ENCODE data around the gene SCAP.
A peak's percentile ranks its signal among the peaks of the same experiment; 100 is the strongest.
"Not testable (repeated sequence)": the region's sequence is repeated elsewhere in the genome, so short reads cannot be mapped to it uniquely, and the experiment has no call there.

Gene SCAP

DNA sequence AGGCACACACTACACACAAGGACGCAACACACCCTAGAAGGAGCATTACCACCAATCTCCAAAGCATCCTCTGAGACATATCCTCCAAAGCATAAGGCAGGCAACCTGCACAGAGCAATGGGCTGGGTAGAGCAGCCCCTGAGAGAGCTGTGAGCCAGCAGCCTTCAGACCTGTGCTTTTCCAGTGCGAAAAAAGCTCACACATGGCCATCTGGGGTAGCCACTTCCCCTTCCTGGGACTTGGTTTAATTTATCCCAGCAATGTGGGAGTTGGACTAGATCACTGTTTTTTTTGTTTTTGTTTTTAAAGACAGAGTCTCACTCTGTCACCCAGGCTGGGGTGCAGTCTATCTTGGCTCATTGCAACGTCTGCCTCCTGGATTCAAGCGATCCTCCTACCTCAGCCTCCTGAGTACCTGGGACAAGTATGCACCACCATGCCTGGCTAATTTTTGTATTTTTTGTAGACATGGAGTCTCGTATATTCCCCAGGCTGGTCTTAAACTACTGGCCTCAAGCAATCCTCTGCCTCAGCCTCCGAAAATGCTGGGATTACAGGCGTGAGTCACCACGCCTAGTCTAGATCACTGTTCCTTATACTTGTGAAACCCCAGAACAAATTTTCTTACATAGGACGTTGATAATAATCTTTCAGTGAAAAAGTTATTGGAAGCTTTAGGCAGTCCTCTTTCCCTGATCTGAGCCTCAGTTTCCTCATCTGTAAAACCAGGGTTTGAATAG lies 76.0 kb downstream of the SCAP start:
- DNase-seq (ENCODE audit: low spot score), result no peak

- DNase-seq (ENCODE audit: low spot score), result no peak
Observed at GRCh38 chr3:47399016-47399415, 76.7 kb downstream of the SCAP start.

GRCh38 chr3:47398228-47398627 lies 77.5 kb downstream of the SCAP start:
- no peak for DNase-seq (ENCODE audit: low spot score)

DNA sequence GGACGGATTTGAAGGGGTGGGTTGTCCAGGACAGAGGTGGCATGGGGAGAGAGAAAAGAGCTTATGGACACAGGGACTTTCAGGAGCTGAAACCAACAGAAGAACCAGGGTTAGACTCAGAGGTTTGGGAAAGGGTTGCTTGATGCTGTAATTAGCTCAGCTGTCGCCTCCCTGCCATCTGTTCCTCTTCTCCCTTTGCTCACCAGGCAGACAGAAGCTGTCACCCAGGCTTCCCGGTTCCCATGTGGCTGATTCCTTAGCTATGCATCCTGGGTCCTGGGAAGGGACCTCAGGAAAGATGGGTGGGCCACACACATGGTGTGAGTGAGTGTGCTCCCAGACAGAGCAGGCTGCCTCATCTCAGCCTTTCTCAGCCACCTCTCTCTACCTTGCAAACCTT lies 80.9 kb downstream of the SCAP start:
- peak; percentile 26 for DNase-seq (ENCODE audit: low spot score)

DNA sequence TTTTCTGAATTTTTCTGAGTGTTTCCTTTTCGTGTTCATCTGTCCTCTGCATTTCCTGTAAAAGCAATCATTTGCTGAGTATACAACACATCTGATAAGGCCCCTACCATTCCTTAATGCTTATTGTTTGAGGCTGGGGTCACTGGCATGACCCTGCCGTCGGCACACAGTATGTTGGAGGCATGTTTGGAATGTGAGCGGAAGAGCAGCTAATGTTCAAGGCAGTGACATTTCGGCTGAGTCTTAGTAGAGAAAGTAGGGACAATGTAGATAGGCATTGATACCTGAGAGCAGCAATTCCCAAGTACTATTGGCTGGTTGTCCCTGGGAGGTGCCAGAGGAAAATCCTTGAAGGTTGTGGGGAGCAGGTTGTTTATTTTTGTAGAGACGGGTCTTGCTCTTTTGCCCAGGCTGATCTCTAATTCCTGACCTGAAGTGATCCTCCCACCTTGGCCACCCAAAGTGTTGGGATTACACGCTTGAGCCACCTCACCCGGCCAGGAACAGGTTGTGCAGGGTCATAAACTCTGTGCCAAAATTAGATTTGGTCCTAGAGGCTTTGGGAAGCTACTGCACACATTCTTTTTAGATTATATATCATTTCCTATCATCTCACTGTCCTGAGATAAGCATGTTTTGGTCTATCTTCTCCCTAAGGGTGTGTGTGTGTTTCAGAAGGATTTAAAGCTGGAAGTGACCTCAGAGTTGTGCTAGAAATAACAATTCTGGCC lies 81.4 kb downstream of the SCAP start:
- no peak for DNase-seq (ENCODE audit: low spot score)

GRCh38 chr3:47392933-47393332 lies 82.8 kb downstream of the SCAP start:
- no peak for DNase-seq (ENCODE audit: low spot score)

GRCh38 chr3:47385796-47386195 lies 89.9 kb downstream of the SCAP start:
- no peak for DNase-seq (ENCODE audit: low spot score)

DNA sequence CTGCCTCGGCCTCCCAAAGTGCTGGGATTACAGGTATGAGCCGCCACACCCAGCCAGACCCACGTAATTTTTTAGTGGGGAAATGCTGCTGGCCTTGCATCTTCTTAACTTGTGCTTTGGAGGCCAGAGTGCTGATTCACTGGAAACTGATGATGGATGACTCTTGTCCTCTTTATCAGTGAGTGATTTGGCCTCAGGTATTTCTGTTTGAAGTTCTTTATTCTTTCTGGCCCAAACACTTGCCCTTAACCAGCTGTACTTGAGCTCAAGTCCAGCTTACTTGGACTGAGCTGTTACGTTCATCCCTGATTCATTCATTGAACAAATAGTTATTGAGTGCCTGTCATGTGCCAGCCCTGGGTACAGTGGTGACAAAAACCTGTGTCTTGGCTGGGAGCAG lies 90.7 kb downstream of the SCAP start:
- no peak for DNase-seq (ENCODE audit: low spot score)

GRCh38 chr3:47384425-47384824 lies 91.3 kb downstream of the SCAP start:
- no peak for DNase-seq (ENCODE audit: low spot score)

- peak; percentile 86 for DNase-seq (ENCODE audit: low spot score)
Observed at GRCh38 chr3:47381317-47382157, 94.2 kb downstream of the SCAP start.

- peak; percentile 97 for DNase-seq (ENCODE audit: low spot score)
Observed at GRCh38 chr3:47380601-47381316, 95.0 kb downstream of the SCAP start, which contains the start of gene PTPN23. Gene PTPN23 (plus strand): TSS chr3:47381021. CDS start chr3:47381097, 76 bp downstream.

DNA sequence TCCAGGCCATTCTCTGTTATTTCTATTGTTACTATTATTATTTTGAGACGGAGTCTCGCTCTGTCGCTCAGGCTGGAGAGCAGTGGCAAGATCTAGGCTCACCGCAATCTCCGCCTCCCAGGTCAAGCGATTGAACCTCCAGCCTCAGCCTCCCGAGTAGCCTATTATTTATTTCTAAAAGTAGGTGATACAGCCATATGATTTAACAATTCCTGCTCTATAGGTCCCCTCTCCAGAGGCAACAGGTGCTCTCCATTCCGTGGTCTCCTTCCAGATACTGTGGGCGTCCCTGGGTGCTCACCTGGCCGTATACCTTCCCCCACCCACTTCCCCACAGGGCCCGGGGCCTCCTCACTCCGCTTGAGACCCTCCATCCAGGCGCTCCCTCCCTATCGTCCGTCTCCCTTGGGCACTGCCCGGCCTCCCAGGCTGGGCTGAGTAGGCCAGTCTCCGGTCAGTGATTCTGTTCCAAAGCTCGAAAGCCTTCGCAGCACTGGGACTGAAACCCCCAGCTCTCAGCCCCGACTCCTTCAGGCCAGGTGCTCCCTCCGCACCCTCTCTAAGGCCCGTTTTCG lies 95.6 kb downstream of the SCAP start:
- DNase-seq (ENCODE audit: low spot score), result no peak

DNA sequence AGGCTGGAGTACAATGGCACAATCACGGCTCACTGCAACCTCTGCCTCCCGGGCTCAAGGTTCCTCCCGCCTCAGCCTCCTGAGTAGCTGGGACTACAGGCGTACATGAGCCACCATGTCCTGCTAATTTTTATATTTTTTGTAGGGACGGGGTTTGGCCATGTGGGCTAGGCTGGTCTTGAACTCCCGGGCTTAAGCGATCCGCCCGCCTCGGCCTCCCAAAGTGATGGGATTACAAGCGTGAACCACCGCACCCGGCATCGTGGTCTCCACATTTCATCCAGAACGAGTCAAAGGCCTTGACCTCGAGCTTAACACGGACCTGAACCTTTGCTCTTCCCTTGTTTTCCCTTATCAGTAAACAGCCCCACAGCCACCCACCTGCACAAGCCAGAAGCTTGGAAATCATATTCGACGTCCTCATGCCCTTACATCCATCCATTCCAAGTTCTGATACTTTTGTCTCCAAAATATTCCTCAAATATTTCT lies 96.3 kb downstream of the SCAP start:
- DNase-seq (ENCODE audit: low spot score), result no peak

DNA sequence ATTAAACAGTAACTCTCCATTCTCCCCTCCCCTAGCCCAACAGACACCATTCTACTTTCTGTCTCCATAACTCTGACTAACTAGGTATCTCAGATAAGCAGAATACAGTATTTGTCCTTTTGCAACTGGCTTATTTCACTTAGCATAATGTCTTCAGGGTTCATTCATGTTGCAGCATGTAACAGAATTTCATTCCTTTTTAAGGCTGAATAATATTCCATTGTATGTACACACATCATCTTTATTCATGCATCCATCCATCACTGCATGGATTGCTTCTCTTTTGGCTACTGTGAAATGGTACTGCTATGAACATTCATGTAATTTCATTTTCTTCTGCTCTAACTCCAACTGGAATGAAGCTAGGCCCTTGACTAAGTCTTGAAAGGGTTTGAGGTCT lies 96.9 kb downstream of the SCAP start:
- DNase-seq (ENCODE audit: low spot score), result no peak

- DNase-seq (ENCODE audit: low spot score), result no peak
Observed at GRCh38 chr3:47377186-47377585, 98.6 kb downstream of the SCAP start.

- DNase-seq (ENCODE audit: low spot score), result no peak
Observed at GRCh38 chr3:47376393-47376792, 99.3 kb downstream of the SCAP start.

DNA sequence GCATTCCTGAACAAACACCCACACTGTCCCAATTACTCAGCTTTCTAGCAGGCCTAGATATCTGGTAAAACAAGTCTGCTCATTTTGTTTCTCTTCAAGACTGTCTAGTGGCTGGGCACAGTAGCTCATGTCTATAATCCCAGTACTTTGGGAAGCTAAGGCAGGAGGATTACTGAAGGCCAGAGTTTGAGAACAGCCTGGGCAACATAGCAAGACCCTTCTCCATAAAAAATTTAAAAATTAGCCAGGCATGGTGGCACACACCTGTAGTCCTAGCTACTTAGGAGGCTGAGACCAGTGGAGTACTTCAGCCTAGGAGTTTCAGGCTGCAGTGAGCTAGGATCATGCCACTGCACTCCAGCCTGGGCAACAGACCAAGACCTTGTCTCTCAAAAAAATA lies 101.2 kb downstream of the SCAP start:
- DNase-seq (ENCODE audit: low spot score), result no peak

DNA sequence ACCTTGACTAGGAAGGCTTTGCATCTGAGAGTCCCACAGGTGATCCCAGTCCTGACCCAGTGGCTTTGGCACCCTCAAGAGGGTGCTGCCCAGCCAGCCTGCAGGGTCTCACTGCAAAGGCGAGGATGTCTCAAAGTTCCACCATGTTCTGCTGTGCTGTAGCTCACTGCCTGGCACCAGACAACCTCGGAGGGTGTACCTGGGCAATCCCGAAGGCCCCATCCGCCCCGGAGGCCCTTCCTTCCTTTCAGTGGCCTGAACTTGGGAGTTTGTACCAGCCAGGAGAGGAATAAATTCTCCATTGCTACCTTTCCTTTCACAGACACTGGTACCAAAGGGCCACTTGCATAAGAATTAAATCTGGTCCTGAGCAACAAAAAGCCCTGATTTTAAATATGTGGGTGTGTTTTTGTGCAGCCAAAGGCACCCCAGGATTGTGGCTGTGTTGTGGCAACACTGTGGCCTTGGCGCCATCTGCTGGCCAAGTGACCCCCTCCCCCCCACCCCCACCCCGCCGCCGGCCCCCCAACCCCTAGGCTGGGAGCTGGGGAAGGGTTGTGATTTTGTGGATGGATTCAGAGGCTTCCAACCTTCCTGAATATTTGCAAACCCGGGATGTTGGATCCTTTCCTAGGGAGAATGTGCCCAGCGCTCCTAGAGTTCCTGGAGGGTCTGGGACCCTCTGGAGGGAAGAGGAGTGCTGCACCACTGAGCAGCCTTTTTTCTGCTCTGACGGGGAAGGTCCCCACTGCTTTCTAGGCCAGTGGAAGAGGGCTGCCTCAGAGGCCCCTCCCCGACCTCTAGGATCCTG lies 104.6 kb downstream of the SCAP start:
- no peak for DNase-seq (ENCODE audit: low spot score)

DNA sequence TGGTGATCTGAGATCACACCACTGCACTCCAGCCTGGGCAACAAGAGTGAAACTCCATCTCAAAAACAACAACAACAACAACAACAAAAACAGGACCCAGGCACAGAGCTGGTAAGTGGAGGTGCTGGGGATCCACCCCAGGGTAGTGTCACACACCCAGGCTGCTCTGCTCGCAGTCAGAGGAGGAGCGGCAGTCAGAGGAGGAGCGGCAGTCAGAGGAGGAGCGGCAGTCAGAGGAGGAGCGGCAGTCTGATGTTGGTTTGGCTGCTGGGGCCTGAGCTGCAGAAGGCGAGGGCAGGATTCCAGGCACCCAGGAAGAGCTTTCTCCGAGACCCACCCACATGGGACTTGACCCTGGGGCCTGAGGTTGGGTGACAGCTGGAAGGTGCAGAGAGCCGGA lies 105.7 kb downstream of the SCAP start:
- DNase-seq (ENCODE audit: low spot score), result not testable (repeated sequence)

DNA sequence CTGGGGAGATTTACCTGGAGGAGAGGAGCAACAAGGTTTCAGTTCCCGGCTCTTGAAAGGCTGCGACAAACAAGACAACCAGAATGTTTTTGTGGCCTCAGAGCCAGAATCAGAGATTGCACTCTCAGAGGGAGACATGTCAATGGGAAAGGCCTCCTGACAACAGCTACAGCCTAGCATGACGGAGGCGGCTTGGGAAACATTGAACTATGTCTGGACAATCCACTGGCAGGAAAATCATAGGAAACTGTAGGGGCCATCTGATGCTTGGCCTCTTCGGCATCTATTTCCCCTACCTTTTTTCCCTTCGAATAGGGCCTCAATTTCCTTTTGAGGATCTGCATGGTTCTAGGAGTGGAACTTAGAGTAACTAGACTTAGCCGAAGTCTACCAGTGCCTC lies 108.1 kb downstream of the SCAP start:
- DNase-seq (ENCODE audit: low spot score), result no peak

Measured in SK-N-DZ (cell line).